Endothelial cell of umbilical vein (primary cell): ENCODE data around the gene TMEM97. TPM values are rescaled to one million over a fixed set of nuclear protein-coding genes. Genes with fewer than 3 reads are reported as not detected.
"Not testable (repeated sequence)": the region's sequence is repeated elsewhere in the genome, so short reads cannot be mapped to it uniquely, and the experiment has no call there.

Experiments used
- BruUV-seq: library from RNA; stranded (reverse); fragments of 400-500 nt; replicated peaks from 2 replicates; lab custom pipeline; 2021; lab: Mats Ljungman, UMichigan
- CTCF ChIA-PET: fragments of 300-600, 350-600 bp; sonication (Branson Sonifier 250); formaldehyde crosslinking; loops from one replicate; lab custom pipeline; 2021; ENCODE audit warnings: antibody characterized with exemption, inconsistent platforms; lab: Charles Lee
- POLR2A ChIA-PET: fragments of 300-600, 350-600 bp; sonication (Branson Sonifier 250); formaldehyde crosslinking; loops from one replicate; lab custom pipeline; 2021; ENCODE audit warnings: antibody characterized with exemption, inconsistent platforms; lab: Charles Lee
- DNase-seq: peaks from one replicate; pipeline ENCODE4 v3.0.0-alpha.2; 2011; ENCODE audit warnings: low read depth, low spot score
- FAIRE-seq: peaks from 2 replicates; lab custom pipeline; 2011; peaks lifted over from hg19 to GRCh38; lab: Jason Lieb, UNC
- H2AFZ ChIP-seq: 2 replicates; pipeline ENCODE4 v1.6.0; 2012; ENCODE audit warnings: low read depth, low read length, control low read depth, inconsistent platforms
- H3K27ac ChIP-seq: 2 replicates; pipeline ENCODE4 v1.5.1; 2011; ENCODE audit warnings: low read depth, mild to moderate bottlenecking, control low read depth, low read length, moderate library complexity; ENCODE audit not compliant: insufficient read depth
- H3K27me3 ChIP-seq, 2 experiments: 2 replicates each; pipeline versions ENCODE4 v1.6.0 to v1.6.1; 2011; ENCODE audit warnings: low read length in 2 of 2, mixed read lengths in 1 of 2; ENCODE audit not compliant: control insufficient read depth in 2 of 2, insufficient read depth in 2 of 2
- H3K36me3 ChIP-seq, 2 experiments: 2 replicates in 1 of 2; 3 replicates in 1 of 2; pipeline ENCODE4 v1.5.1; 2011; ENCODE audit warnings: low read length in 2 of 2, mild to moderate bottlenecking in 1 of 2, moderate library complexity in 1 of 2; ENCODE audit not compliant: control insufficient read depth in 2 of 2, insufficient read depth in 2 of 2; ENCODE audit errors: extremely low read depth in 1 of 2
- H3K4me1 ChIP-seq: 3 replicates; pipeline ENCODE4 v1.5.1; 2011; ENCODE audit warnings: mild to moderate bottlenecking, low read length; ENCODE audit not compliant: control insufficient read depth, insufficient read depth; ENCODE audit errors: extremely low read depth
- H3K4me2 ChIP-seq: 2 replicates; pipeline ENCODE4 v1.6.1; 2011; ENCODE audit warnings: low read length, control low read depth, mixed read lengths; ENCODE audit not compliant: insufficient read depth
- H3K4me3 ChIP-seq, 3 experiments: fragments of 200-600 bp in 1 of 3; sonication (generic), shearing (Covaris generic) in 1 of 3; replicated peaks in 1 of 3; 2 replicates each; pipeline ENCODE4 v1.5.1; 2011 to 2016; ENCODE audit warnings: control low read depth in 3 of 3, low read length in 3 of 3, mild to moderate bottlenecking in 2 of 3, inconsistent platforms in 1 of 3, low read depth in 1 of 3, moderate library complexity in 1 of 3; ENCODE audit not compliant: insufficient read depth in 1 of 3
- H3K79me2 ChIP-seq: 2 replicates; pipeline ENCODE4 v1.6.0; 2012; ENCODE audit warnings: low read length, inconsistent platforms; ENCODE audit not compliant: control insufficient read depth, insufficient read depth
- H3K9ac ChIP-seq: replicated peaks from 2 replicates; pipeline ENCODE3; 2011; ENCODE audit warnings: low read length, control low read depth; ENCODE audit not compliant: insufficient read depth; ENCODE audit errors: extremely low read depth
- H3K9me1 ChIP-seq: replicated peaks from 3 replicates; pipeline ENCODE4 v1.6.0; 2011; ENCODE audit warnings: mild to moderate bottlenecking, low read length; ENCODE audit not compliant: control insufficient read depth, insufficient read depth; ENCODE audit errors: extremely low read depth
- H3K9me3 ChIP-seq: replicated peaks from 2 replicates; pipeline ENCODE4 v1.5.1; 2012; ENCODE audit warnings: low read length, inconsistent platforms; ENCODE audit not compliant: control insufficient read depth, insufficient read depth
- H4K20me1 ChIP-seq: replicated peaks from 2 replicates; pipeline ENCODE3; 2011; ENCODE audit warnings: mild to moderate bottlenecking, low read length; ENCODE audit not compliant: control insufficient read depth, insufficient read depth; ENCODE audit errors: extremely low read depth
- GATA2 ChIP-seq: IDR thresholded peaks from 2 replicates; pipeline ENCODE4 v1.7.0; 2011; ENCODE audit warnings: low read depth, mild to moderate bottlenecking, moderate library complexity, mixed read lengths, low read length; ENCODE audit not compliant: insufficient read length, insufficient read depth
- JUN ChIP-seq: IDR thresholded peaks from 2 replicates; pipeline ENCODE4 v1.6.1; 2011; ENCODE audit warnings: borderline replicate concordance, low read depth; ENCODE audit not compliant: insufficient read length, insufficient read depth
- MAX ChIP-seq: IDR thresholded peaks from 2 replicates; pipeline ENCODE4 v1.6.1; 2011; ENCODE audit not compliant: insufficient read depth, insufficient read length
- POLR2A ChIP-seq: IDR thresholded peaks from 2 replicates; pipeline ENCODE4 v1.6.1; 2012; ENCODE audit warnings: low read depth, mild to moderate bottlenecking, control low read depth, low read length
- POLR2AphosphoS5 ChIP-seq: IDR thresholded peaks from 2 replicates; pipeline ENCODE4 v1.6.1; 2012; ENCODE audit warnings: low read depth, mild to moderate bottlenecking, control low read depth, low read length, moderate library complexity; ENCODE audit not compliant: insufficient read depth
- dilution Hi-C: fragments of 300-500 bp; cut with MboI; formaldehyde crosslinking; loops from one replicate; pipeline ENCODE4 v1.15.0; 2019; ENCODE audit warnings: low sequenced_read_pairs; ENCODE audit not compliant: extremely low pct_ligation_motif_present
- intact Hi-C: fragments of 100-400 bp; cut with micrococcal nuclease; formaldehyde crosslinking; loops from one replicate; pipeline ENCODE4 v1.10.0; 2022
- polyA plus RNA-seq, 4 experiments: library from polyadenylated mRNA; depleted of rRNA in 3 of 4; stranded (reverse) in 3 of 4; unstranded in 1 of 4; fragments of >200 nt; gene quantifications; 2 replicates each; pipeline versions ENCODE4 v1.2.1 to v1.2.3, GENCODE V29; 2011 to 2012; ENCODE audit warnings: missing spikeins in 1 of 4
- total RNA-seq: library from RNA; stranded (reverse); gene quantifications from 2 replicates; pipeline ENCODE4 v1.2.3, GENCODE V29; 2021

The TMEM97 gene
- total and polyA plus RNA-seq, 2 donors (not counting 3 experiments of a cell fraction or from before 2014, with no cell fraction given), result 27.0 to 43.5 TPM

DNA sequence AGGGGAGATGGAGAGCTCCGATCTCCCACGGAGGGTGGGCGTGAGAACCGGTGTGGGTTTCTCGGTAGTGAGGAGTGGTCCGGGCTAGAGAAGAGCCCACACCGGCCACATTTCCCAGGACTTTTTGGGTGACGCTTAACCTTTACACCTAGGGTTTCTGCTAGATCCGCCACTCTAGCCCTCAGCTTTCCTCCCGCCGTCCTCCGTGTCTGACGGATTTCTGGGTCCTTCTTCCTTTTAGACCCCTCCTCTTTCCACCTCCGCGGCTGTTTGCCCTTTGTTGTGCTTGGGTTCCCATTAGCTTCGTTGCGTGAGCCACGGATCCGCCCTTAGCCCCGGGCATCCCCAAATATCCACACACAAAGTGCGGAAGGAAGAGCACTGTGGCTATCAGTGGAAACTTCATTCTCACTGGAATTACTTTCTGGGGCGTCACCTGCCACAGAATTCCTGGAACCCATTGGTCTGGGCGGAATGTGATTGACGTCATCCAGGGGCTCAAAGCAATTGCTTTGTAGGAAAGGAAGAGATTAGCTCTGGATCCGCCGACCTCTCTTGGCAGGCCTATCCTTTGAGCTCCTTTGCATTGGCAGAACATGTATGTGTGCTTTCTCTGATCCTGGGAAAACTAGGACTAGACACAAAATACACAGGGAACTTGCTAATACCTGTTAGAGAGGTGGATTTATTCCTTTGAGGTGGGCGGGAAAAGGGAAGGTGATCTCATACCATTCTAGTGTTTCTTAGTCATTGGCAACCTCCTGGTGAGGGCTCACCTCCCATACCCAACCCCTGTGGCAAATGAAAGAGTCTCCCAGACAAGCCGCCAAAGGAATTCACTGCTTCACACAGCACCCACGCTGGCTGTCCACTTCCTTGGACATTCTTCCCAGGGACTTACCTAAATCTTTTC lies 17.2 kb downstream of the TMEM97 start:
- peaks cover 4 to 21% of the 10 kb centered on the region in 2 experiments for H3K36me3 ChIP-seq
- H3K4me2 ChIP-seq, result peak overlapping the region; percentile 78
- FAIRE-seq, result no peak
- no peaks in the 10 kb centered on the region for H4K20me1 ChIP-seq
- ChIA-PET CTCF (interaction anchor here (1.1 to 2.5 kb wide), 11 partner anchors 10 to 576 kb away, joined by 3 to 31 read pairs (median 7); partner anchors contain the start of genes LYRM9, POLDIP2 and TMEM97), POLR2A (interaction anchor here (0.8 to 2.1 kb wide), 9 partner anchors 10 to 354 kb away, joined by 3 to 34 read pairs (median 3); partner anchors contain the start of genes POLDIP2, SARM1 and TMEM97)
- no peaks in the 10 kb centered on the region for H3K9me1 ChIP-seq
- BruUV-seq, result TSS peak; percentile 46
- H3K4me3 ChIP-seq, result peak overlapping the region; percentile 75 to 95 (median 88)
- DNase-seq, result peak; percentile 91
- peak overlapping the region; percentile 86 for H3K27ac ChIP-seq
- dilution Hi-C loops (no loop called here), intact Hi-C loops (loop anchor here (1.0 to 5.0 kb wide), 5 partner anchors 11 to 356 kb away; partner anchors contain the start of genes NLK, POLDIP2 and TMEM97)
- peaks cover 40% of the 10 kb centered on the region for H3K4me1 ChIP-seq
- no peaks in the 10 kb centered on the region for H3K9me3 ChIP-seq
- H3K9ac ChIP-seq, result peak overlapping the region; percentile 98
- H3K79me2 ChIP-seq, result peaks cover 55% of the 10 kb centered on the region
- no peak for TF ChIP-seq GATA2
- peak; percentile 74 for TF ChIP-seq POLR2A
- peak; percentile 59 for TF ChIP-seq JUN
- H3K27me3 ChIP-seq, result no peaks in the 10 kb centered on the region
- peak overlapping the region; percentile 13 for H2AFZ ChIP-seq

DNA sequence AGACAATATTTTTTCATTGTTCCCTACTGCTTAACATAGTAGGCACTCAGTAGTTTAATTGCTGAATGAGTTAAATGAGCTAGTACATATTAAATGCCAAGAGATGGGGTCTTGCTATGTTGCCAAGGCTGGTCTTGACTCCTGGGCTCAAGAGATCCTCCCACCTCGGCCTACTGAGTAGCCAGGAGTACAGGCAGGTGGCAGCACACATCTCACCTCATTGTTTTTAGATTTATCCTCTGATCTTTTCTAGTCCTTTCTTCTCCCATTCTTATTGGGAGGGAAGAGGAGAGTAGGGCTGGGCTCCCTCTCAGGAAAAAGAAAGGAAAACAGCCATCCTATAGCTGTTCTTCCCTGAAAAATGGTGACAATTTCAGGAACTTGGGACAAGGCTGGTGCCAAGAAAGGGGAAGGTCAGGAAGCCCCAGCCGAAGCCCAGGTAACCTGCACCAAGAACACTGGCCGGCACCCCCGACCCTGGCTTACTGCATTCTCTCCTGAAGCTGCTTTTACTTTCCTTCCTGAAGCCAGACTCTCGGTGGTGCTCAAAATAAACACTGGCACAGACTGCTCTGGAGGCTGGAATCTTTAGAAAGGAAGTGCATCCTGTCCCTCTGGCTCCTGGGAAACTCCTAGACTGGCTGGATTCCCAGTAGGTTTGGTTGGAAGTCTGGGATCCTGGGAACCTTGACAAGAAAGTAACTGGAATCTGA lies 19.2 kb downstream of the TMEM97 start:
- peaks cover 11 to 34% of the 10 kb centered on the region in 2 experiments for H3K36me3 ChIP-seq
- FAIRE-seq, result peak; percentile 92
- no peak overlapping the region for H2AFZ ChIP-seq
- H3K27ac ChIP-seq, result peak overlapping the region; percentile 86
- peak; percentile 83 for DNase-seq
- no peaks in the 10 kb centered on the region for H3K27me3 ChIP-seq
- H4K20me1 ChIP-seq, result no peaks in the 10 kb centered on the region
- dilution Hi-C loops (no loop called here), intact Hi-C loops (loop anchor here (5.0 kb wide), 1 partner anchor 296 kb away; the partner anchor contains the start of gene NLK)
- peaks cover 40% of the 10 kb centered on the region for H3K4me1 ChIP-seq
- H3K79me2 ChIP-seq, result peaks cover 48% of the 10 kb centered on the region
- H3K9me1 ChIP-seq, result no peaks in the 10 kb centered on the region
- no TSS peak for BruUV-seq
- TF ChIP-seq MAX (no peak), POLR2AphosphoS5 (peak; percentile 23)
- H3K4me3 ChIP-seq, result peak overlapping the region in 1 of 3 experiments; percentile 46
- ChIA-PET CTCF (interaction anchor here (2.6 kb wide), 2 partner anchors 9 to 78 kb away, joined by 10 to 18 read pairs; no protein-coding TSS in a partner anchor), POLR2A (interaction anchor here (0.7 kb wide), 1 partner anchor 16 kb away, joined by 3 read pairs; no protein-coding TSS in a partner anchor)
- H3K9ac ChIP-seq, result peak overlapping the region; percentile 72
- H3K9me3 ChIP-seq, result no peaks in the 10 kb centered on the region
- peak overlapping the region; percentile 65 for H3K4me2 ChIP-seq

GRCh38 chr17:28338769-28339212 lies 19.8 kb downstream of the TMEM97 start:
- H4K20me1 ChIP-seq, DNase-seq, H3K9me3 ChIP-seq, H3K27me3 ChIP-seq, H3K4me3 ChIP-seq, H2AFZ ChIP-seq, BruUV-seq, dilution Hi-C loops, H3K9me1 ChIP-seq, FAIRE-seq: not testable (repeated sequence)
- Histone ChIP-seq H3K4me1 (peaks cover 39% of the 10 kb centered on the region), H3K27ac (peak overlapping the region; percentile 86), H3K79me2 (peaks cover 48% of the 10 kb centered on the region), H3K9ac (peak overlapping the region; percentile 17), H3K36me3 (peaks cover 14 to 39% of the 10 kb centered on the region in 2 experiments), H3K4me2 (peak overlapping the region; percentile 65)
- CTCF ChIA-PET, result interaction anchor here (2.6 kb wide), 2 partner anchors 8 to 78 kb away, joined by 10 to 18 read pairs; no protein-coding TSS in a partner anchor
- POLR2A ChIA-PET, result interaction anchor here (0.7 kb wide), 1 partner anchor 15 kb away, joined by 3 read pairs; no protein-coding TSS in a partner anchor
- intact Hi-C loops, result loop anchor here (5.0 kb wide), 1 partner anchor 296 kb away; the partner anchor contains the start of gene NLK
